Measurements from ENCODE around the gene KLHL29. TPM values are rescaled to one million over a fixed set of nuclear protein-coding genes. Genes with fewer than 3 reads are reported as not detected.

The KLHL29 gene
- total and polyA plus RNA-seq, 10 of the 15 experiments (the other 5 are each of a cell fraction or from before 2014, with no cell fraction given), result 1.4 to 19.5 (median 6.1) TPM

DNA sequence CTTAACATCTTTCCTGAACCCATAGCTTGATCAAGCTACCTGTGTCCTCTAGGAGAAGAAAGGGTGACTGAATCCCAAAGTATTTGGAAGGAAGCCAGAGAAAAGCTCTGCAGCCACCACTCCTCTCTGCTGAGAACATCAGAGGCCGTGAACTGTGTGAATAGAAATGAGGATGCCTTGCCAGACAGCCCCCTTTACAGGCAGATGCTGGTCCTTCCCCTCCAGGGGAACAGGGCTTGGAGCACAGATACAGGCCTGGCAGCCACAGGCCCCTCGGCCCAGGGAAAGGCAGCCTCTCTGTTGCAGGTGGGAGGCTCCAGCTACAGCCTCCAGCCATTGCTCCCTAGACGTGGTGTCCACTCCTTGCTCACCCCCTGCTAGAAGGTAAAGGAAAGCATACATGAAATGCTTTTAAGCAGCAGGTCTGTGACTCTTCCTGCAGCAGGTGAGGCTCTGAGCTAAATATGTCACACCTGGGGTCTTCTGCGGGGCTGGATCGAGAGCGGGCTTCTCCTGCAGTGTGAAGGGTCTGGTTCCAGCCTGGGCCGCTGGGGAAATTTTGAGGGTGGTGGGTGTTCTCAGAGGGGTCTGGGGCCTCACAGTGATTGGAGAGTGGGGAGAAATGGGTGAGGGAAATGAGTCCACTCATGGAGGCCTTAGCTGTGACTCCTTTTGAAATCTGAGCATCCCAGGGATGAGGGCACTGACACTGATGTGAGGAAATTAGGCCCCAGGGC lies 234.0 kb downstream of the KLHL29 start:
- H3K4me2 ChIP-seq (ENCODE audit: control insufficient read depth, insufficient read depth), result no peak overlapping the region
- intact Hi-C loops (cut with micrococcal nuclease; ENCODE audit: unreplicated experiment), result no loop called here
- no peak overlapping the region for H3K9ac ChIP-seq (ENCODE audit: control insufficient read depth, insufficient read depth, low read length)
- ATAC-seq (no peak), DNase-seq (ENCODE audit: low read depth, low spot score) (no peak), FAIRE-seq (no peak)
- H3K36me3 ChIP-seq (ENCODE audit: control insufficient read depth in 2 of 2, insufficient read depth in 2 of 2, low read length in 1 of 2), result no peaks in the 10 kb centered on the region; a peak in 1 of 4 replicates
- no peaks in the 10 kb centered on the region for H3K4me1 ChIP-seq (ENCODE audit: control insufficient read depth, insufficient read depth, low read length)
- in situ Hi-C loops (cut with MboI), result no loop called here
- RAD21 ChIA-PET (ENCODE audit: unreplicated experiment), result no interaction called here
- peaks cover under 1% of the 10 kb centered on the region; the same call in 2 of the 3 replicates for H3K9me3 ChIP-seq (replicated peaks; ENCODE audit: control insufficient read depth, insufficient read depth, low read length)
- CTCF ChIA-PET, result interaction anchor here (1.3 kb wide), 1 partner anchor 8 kb away, joined by 4 read pairs; no protein-coding TSS in a partner anchor
- no TSS peak for BruUV-seq (replicated peaks)
- H3K4me3 ChIP-seq, result no peak overlapping the region
- WGBS (ENCODE audit: insufficient coverage, insufficient replicate concordance, low lambda C conversion rate, missing lambda C conversion rate), result 54% methylated on average over 7 of the region's 7 CpGs
- no peak overlapping the region for H3K27ac ChIP-seq (ENCODE audit: control insufficient read depth, insufficient read depth)
- SMC1A ChIA-PET (ENCODE audit: uncharacterized antibody, unreplicated experiment), result interaction anchor here (0.6 to 1.0 kb wide), 2 partner anchors 8 to 747 kb away, joined by 3 to 5 read pairs; no protein-coding TSS in a partner anchor
- no peaks in the 10 kb centered on the region for H3K27me3 ChIP-seq (replicated peaks in 1 of 2; ENCODE audit: control insufficient read depth in 2 of 2, insufficient read depth in 2 of 2, low read length in 1 of 2)
- H2AFZ ChIP-seq (ENCODE audit: control insufficient read depth, low read depth, low read length), result no peak overlapping the region
- TF ChIP-seq BMI1 (IDR thresholded peaks at IDR 0.05; ENCODE audit: borderline replicate concordance), result no peak
- no peak for TF ChIP-seq CREM (IDR thresholded peaks at IDR 0.05; ENCODE audit: low read depth)
- no peak for TF ChIP-seq PBX3 (IDR thresholded peaks at IDR 0.05; ENCODE audit: insufficient replicate concordance, low read depth, low read length)
- H3K79me2 ChIP-seq (ENCODE audit: control insufficient read depth, insufficient read depth, low read length), result no peaks in the 10 kb centered on the region
- H4K20me1 ChIP-seq (ENCODE audit: control insufficient read depth, insufficient read depth), result no peaks in the 10 kb centered on the region; the same call in none of the 2 replicates
- POLR2A ChIA-PET, result no interaction called here

GRCh38 chr2:23619941-23620340 lies 235.0 kb downstream of the KLHL29 start:
- FAIRE-seq (no peak), ATAC-seq (no peak), DNase-seq (ENCODE audit: low read depth, low spot score) (no peak)
- no peaks in the 10 kb centered on the region for H3K79me2 ChIP-seq (ENCODE audit: control insufficient read depth, insufficient read depth, low read length)
- ChIA-PET SMC1A (ENCODE audit: uncharacterized antibody, unreplicated experiment) (no interaction called here), CTCF (interaction anchor here (1.3 kb wide), 1 partner anchor 9 kb away, joined by 4 read pairs; no protein-coding TSS in a partner anchor), POLR2A (no interaction called here), RAD21 (ENCODE audit: unreplicated experiment) (no interaction called here)
- H3K4me2 ChIP-seq (ENCODE audit: control insufficient read depth, insufficient read depth), result no peak overlapping the region
- H3K4me3 ChIP-seq, result no peak overlapping the region
- no peaks in the 10 kb centered on the region for H3K4me1 ChIP-seq (ENCODE audit: control insufficient read depth, insufficient read depth, low read length)
- no peak overlapping the region for H3K9ac ChIP-seq (ENCODE audit: control insufficient read depth, insufficient read depth, low read length)
- in situ Hi-C loops (cut with MboI) (no loop called here), intact Hi-C loops (cut with micrococcal nuclease; ENCODE audit: unreplicated experiment) (no loop called here)
- H3K27me3 ChIP-seq (replicated peaks in 1 of 2; ENCODE audit: control insufficient read depth in 2 of 2, insufficient read depth in 2 of 2, low read length in 1 of 2), result no peaks in the 10 kb centered on the region
- H3K27ac ChIP-seq (ENCODE audit: control insufficient read depth, insufficient read depth), result no peak overlapping the region
- WGBS (ENCODE audit: insufficient coverage, insufficient replicate concordance, low lambda C conversion rate, missing lambda C conversion rate), result 73% methylated on average over 7 of the region's 7 CpGs
- H2AFZ ChIP-seq (ENCODE audit: control insufficient read depth, low read depth, low read length), result no peak overlapping the region
- peaks cover 3% of the 10 kb centered on the region for H3K9me3 ChIP-seq (replicated peaks; ENCODE audit: control insufficient read depth, insufficient read depth, low read length)
- no peaks in the 10 kb centered on the region; a peak in 1 of 4 replicates for H3K36me3 ChIP-seq (ENCODE audit: control insufficient read depth in 2 of 2, insufficient read depth in 2 of 2, low read length in 1 of 2)
- H4K20me1 ChIP-seq (ENCODE audit: control insufficient read depth, insufficient read depth), result no peaks in the 10 kb centered on the region; the same call in 1 of the 2 replicates
- no TSS peak for BruUV-seq (replicated peaks)
- TF ChIP-seq, protein P1, sequence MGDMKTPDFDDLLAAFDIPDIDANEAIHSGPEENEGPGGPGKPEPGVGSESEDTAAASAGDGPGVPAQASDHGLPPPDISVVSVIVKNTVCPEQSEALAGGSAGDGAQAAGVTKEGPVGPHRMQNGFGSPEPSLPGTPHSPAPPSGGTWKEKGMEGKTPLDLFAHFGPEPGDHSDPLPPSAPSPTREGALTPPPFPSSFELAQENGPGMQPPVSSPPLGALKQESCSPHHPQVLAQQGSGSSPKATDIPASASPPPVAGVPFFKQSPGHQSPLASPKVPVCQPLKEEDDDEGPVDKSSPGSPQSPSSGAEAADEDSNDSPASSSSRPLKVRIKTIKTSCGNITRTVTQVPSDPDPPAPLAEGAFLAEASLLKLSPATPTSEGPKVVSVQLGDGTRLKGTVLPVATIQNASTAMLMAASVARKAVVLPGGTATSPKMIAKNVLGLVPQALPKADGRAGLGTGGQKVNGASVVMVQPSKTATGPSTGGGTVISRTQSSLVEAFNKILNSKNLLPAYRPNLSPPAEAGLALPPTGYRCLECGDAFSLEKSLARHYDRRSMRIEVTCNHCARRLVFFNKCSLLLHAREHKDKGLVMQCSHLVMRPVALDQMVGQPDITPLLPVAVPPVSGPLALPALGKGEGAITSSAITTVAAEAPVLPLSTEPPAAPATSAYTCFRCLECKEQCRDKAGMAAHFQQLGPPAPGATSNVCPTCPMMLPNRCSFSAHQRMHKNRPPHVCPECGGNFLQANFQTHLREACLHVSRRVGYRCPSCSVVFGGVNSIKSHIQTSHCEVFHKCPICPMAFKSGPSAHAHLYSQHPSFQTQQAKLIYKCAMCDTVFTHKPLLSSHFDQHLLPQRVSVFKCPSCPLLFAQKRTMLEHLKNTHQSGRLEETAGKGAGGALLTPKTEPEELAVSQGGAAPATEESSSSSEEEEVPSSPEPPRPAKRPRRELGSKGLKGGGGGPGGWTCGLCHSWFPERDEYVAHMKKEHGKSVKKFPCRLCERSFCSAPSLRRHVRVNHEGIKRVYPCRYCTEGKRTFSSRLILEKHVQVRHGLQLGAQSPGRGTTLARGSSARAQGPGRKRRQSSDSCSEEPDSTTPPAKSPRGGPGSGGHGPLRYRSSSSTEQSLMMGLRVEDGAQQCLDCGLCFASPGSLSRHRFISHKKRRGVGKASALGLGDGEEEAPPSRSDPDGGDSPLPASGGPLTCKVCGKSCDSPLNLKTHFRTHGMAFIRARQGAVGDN (IDR thresholded peaks at IDR 0.05), result no peak
